Stimulated activated CD4-positive, alpha-beta T cell treated with anti-CD3 and anti-CD28 coated beads, Interleukin-15, amount 100 ng/mL, for 24 hours (primary cell): ENCODE measurements around the gene HLA-F.

Experiments used
- DNase-seq: peaks from one replicate; pipeline ENCODE4 v3.0.0-alpha.2; 2020

Gene HLA-F

DNA sequence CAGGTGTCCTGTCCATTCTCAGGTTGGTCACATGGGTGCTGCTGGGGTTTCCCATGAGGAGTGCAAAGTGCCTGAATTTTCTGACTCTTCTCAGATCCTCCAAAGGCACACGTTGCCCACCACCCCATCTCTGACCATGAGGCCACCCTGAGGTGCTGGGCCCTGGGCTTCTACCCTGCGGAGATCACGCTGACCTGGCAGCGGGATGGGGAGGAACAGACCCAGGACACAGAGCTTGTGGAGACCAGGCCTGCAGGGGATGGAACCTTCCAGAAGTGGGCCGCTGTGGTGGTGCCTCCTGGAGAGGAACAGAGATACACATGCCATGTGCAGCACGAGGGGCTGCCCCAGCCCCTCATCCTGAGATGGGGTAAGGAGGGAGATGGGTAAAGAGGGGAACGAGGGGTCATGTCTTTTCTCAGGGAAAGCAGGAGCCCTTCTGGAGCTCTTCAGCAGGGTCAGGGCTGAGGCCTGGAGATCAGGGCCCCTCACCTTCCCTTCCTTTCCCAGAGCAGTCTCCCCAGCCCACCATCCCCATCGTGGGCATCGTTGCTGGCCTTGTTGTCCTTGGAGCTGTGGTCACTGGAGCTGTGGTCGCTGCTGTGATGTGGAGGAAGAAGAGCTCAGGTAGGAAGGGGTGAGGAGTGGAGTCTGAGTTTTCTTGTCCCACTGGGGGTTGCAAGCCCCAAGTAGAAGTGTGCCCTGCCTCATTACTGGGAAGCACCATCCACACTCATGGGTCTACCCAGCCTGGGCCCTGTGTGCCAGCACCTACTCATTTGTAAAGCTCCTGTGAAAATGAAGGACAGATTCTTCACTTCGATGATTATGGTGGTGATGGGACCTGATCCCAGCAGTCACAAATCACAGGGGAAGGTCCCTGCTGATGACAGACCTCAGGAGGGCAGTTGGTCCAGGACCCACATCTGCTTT lies 2.0 kb downstream of the HLA-F start:
- no peak for DNase-seq

- no peak for DNase-seq
Measured at GRCh38 chr6:29726001-29726400, 2.8 kb downstream of the HLA-F start.

- DNase-seq: no peak
Measured at GRCh38 chr6:29726571-29727194, 3.4 kb downstream of the HLA-F start.

DNA sequence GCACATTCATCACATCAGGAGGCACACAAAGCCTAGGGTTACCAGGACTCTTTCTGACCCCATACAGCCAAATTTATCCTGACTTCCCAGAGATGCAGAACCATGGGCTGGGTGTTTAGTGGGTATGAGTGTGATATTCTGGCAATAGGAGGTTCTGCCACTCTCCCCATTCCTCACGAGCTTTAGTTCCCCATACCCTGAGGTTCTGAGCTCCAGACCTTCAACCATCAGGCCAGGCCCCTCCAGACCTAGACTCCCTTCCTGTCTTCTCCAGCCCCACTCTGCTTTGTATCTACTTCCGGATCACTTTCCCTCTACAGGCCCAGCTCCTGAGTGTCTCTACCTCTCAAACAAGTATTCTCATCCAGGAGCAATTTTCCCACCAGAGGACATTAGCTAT lies 4.4 kb downstream of the HLA-F start:
- DNase-seq: no peak

DNA sequence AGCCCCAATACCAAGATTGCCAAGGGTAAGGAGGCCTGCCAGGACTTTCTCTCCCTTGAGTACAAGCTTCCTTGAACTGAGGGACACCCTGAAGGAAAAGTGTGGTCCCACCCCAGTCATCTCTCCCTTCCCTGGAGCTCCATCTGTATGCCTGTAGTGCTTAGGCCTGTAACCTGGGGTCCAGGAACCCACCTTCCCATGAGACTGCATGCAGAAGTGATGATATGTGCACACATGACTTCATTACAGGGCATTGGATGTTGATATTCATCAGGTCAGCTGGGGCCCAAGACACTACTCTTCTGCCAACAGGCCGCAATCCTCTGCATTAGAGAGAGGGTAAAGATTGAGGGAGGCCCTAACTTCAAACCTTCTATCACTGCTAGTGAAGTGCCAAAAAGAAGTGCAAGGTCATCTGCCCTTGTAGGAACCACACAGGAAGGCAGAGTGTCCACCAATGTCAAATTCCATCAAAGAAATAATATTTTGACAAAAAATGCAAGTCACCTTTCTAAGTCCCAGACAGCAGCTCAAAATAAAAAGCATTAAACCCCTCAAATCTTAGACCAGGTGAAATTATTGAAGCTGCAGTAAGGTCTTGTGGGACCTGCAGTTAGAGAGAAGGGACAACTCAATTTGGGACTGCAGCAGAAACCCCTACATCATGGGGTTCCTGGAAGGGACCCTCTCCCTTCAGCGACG lies 5.1 kb downstream of the HLA-F start:
- no peak for DNase-seq

DNA sequence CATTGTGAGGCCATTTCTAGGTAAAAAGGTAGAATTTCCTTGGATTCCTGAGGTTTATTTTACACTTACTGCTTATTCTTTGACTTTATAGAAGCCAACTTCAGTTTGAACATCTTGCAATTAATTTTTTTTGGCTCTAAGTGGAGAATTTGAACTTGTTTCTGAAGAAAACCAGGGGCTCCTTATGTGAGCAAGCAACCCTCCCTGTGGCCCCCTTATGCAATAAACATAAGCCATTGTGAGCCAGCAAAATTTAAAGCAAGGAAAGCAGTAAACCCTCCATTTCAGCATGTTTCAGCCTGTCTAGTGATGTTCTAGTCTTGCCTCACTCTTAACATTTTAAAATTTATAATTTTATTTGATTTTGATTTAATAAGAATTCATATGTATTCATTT lies 5.6 kb downstream of the HLA-F start:
- no peak for DNase-seq

GRCh38 chr6:29729774-29730328 lies 6.6 kb downstream of the HLA-F start:
- DNase-seq: no peak

- DNase-seq: no peak
Measured at GRCh38 chr6:29730575-29731126, 7.4 kb downstream of the HLA-F start.

DNA sequence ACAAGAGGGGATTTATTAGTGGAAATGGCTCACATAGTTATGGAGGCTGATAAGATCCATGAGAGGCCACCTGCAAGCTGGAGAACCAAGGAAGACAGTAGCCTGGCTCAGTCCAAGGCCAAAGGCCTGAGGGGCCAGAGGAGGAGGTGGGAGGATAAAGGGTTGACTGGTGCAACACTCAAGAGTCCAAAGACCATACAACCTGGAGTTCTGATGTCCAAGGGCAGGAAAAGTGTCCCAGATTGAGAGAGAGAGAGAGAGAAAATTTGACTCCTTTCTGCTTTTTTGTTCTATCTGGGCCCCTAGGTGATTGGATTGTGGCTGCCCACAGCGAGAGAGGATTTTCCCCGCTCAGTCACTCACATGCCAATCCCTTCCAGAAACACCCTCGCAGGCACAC lies 8.0 kb downstream of the HLA-F start:
- DNase-seq: no peak

DNA sequence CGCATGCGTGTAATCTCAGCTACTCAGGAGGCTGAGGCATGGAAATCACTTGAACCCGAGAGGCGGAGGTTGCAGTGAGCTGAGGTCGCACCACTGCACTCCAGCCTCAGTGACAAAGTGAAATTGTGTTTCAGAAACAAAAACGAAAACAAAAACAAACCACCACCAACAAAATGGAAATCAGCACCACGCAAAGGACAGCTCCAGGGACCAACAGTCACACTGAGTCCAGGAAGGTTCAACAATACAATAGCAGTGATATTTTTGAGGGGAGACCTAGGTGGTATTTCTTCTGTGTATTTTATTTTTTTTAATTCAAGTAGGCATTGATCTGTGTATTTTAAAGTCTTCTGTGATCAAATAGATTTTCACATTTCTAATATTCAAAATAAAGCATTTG lies 9.8 kb downstream of the HLA-F start:
- no peak for DNase-seq

DNA sequence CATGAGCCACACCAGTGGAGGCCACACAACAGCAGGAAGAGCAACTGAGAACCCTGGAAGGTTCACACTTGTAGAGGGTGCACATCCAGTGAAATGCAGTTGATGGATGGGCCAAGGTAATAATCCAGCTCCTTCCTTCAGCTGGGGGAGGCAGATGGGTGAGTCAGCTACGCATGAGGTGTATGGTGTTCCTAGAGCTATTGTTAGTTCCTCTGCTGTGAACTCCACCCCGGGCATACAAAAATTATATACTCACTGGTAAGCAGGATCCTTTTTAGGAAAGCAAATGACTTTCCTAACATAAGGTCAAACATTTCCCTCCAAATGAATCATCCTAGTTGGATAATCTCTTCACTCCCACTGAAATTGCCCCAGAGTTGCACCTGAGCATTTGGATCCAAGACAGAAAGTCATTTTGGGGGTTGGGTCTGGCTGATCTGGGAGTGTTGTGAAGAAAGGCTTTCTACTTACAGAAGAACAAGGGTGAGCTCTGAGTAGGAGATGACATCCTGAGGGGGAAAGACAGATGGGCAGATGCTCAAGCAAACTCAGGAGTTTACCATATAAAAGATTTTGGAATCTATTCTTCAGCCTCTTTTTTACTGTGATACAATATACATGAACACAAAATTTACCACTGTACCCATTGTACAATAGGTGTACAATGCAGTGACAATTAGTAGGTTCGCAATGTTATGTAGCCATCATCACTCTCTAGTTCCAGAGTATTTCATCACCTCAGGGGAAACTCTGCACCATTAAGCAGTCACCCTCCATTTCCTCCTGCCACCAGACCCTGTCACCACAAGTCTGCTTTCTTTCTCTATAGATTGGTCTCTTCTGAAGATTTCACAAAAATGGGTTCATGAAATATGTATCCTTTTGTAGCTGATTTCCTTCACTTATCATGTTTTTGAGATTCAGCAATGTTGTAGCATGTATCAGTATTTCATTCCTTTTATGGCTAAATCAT lies 11.1 kb downstream of the HLA-F start:
- DNase-seq: no peak

- DNase-seq: no peak
Measured at GRCh38 chr6:29736563-29736962, 13.3 kb downstream of the HLA-F start.

GRCh38 chr6:29737707-29738630 lies 14.7 kb downstream of the HLA-F start:
- DNase-seq: peak; percentile 75

DNA sequence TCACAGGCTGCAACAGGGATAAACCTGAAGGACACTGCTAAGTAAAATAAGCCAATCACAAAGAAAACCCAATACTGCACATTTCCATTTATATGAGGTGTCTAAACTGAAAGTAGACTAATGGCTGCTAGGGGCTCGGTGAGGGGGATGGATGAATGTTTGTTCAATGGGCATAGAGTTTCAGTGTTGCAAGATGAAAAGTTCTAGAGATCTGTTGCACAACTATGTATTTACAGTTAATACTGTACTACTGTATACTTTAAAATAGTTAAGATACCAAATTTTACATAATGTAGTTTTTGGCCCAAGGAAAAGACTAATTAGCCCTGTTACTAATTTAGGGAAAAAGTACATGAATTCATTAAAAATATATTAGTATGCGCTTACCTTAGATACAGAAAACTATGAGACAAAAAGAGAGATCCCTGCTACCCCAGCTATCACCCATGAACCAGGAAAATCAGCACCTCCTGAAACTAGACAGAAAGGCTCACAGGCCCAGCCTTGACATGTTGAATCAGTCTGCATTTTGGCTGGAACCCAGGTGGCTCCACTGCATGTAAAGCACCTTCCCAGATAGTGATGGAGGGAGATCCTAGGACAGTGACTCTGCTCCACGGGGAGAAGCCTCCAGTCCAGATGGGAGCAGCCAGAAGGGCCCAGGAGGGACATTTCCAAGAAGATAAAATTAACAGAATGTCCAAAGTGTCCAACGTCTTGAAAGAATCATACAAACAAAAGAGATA lies 16.1 kb downstream of the HLA-F start:
- no peak for DNase-seq

DNA sequence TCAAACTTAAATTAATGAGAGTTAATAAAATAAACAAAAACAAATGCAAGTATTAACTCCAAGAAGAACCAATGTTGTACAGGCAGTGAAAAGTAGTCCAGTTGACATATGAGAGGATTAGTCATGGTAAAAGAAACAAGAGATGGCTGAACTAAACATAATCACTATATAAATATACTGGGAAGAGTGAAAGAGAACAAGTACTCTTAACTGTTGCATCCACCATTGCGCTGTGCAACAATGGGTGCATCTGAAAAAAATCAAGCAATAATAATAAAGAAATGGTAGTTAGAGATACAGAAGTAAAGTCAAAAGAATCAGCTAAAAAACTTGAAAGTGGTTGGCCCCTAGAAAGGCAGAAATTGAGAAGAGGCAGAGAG lies 16.6 kb downstream of the HLA-F start:
- no peak for DNase-seq

- DNase-seq: no peak
Measured at GRCh38 chr6:29741592-29741991, 18.4 kb downstream of the HLA-F start.

- DNase-seq: no peak
Measured at GRCh38 chr6:29742127-29742526, 18.9 kb downstream of the HLA-F start.

DNA sequence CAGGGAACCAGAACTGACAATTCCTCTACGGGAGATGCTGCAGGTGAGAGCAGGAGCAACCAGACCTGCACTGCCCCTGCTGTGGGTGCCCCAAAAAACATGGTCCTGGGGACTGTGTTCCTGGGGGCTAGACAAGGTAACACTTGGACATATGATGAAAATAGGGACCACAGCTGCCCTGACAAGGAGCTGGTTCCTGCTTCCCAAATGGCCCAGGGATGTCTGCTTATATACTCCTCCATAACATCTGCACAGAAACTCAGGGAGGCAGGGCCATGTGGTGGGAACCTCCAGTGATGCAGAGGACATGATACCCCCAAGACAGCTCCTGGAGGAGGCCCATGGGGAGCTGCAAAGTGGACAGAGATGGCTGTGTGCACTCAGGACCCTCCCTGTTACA lies 19.8 kb downstream of the HLA-F start:
- DNase-seq: no peak

DNA sequence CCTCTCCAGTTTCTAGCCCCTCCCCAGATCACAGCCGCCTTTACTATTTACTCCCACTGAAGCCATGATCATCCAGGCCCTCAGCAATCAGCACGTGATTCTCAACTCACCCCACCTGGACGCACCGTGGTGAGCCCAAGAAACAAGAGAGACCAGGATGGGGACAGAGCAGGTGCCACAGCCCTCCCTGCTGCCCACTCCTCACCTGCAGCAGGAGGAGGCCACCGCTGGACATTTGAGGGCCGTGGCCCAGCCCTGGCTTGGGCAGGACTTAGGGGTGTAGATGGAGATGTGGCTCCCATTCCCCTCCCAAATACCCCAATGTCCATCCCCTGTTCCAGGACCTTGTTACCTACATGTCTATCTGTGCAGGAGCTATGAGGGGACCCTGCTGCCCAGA lies 20.3 kb downstream of the HLA-F start:
- DNase-seq: no peak

DNA sequence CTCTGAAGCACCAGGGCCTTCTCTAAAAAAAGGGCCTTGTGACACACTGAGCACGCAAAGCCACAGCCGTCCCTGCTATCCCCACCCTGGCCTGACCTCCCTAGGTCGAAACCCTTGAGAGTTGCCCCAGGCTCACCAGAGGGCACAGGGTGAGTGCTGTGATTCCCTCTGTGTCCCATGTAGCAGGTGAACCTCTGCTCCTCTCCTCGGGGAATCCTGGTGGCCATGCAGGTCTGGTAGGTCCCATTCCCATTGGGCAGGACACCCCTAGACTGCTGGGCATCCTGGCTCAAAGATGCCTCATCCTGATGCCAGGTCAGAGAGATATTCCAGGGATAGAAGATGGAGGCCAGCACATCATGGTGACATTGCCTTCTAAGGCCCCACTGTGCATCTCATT lies 20.9 kb downstream of the HLA-F start:
- DNase-seq: no peak
